NCI-H460 (cell line): ENCODE results near the gene NAV1. TPM values are rescaled to one million over a fixed set of nuclear protein-coding genes. Genes with fewer than 3 reads are reported as not detected.

Experiments used
- DNase-seq: peaks from one replicate; pipeline ENCODE4 v3.0.0-alpha.2; 2016; ENCODE audit warnings: low read depth; ENCODE audit errors: extremely low read depth
- total RNA-seq: library from RNA; depleted of rRNA; stranded (reverse); fragments of >200 nt; shearing (Covaris generic); gene quantifications from 2 replicates; pipeline ENCODE4 v1.2.3, GENCODE V29; 2014

The NAV1 gene
- total RNA-seq, 1 experiment from 2014 or later: 0.94 TPM

GRCh38 chr1:201502511-201502857 lies 36.4 kb upstream of the NAV1 start:
- no peak for DNase-seq

GRCh38 chr1:201503397-201504176 lies 35.3 kb upstream of the NAV1 start:
- DNase-seq: peak; percentile 93

- no peak for DNase-seq
Measured at GRCh38 chr1:201504179-201504631, 34.7 kb upstream of the NAV1 start.

GRCh38 chr1:201504799-201505502 lies 34.0 kb upstream of the NAV1 start:
- no peak for DNase-seq

GRCh38 chr1:201505503-201505890 lies 33.4 kb upstream of the NAV1 start:
- peak; percentile 69 for DNase-seq

- DNase-seq: no peak
Measured at GRCh38 chr1:201506092-201506491, 32.8 kb upstream of the NAV1 start.

- peak; percentile 86 for DNase-seq
Measured at GRCh38 chr1:201506557-201507359, 32.2 kb upstream of the NAV1 start, which contains the start of gene CSRP1. Gene CSRP1 (minus strand): TSS chr1:201507123. CDS start chr1:201496303, 10,820 bp downstream.

GRCh38 chr1:201507360-201507675 lies 31.6 kb upstream of the NAV1 start:
- no peak for DNase-seq

GRCh38 chr1:201508809-201509208 lies 30.1 kb upstream of the NAV1 start:
- no peak for DNase-seq

- DNase-seq: no peak
Measured at GRCh38 chr1:201509601-201510374, 29.1 kb upstream of the NAV1 start.

- no peak for DNase-seq
Measured at GRCh38 chr1:201510734-201511133, 28.2 kb upstream of the NAV1 start.

- DNase-seq: no peak
Measured at GRCh38 chr1:201511396-201511940, 27.5 kb upstream of the NAV1 start.

- DNase-seq: no peak
Measured at GRCh38 chr1:201511941-201512539, 26.9 kb upstream of the NAV1 start.

- DNase-seq: no peak
Measured at GRCh38 chr1:201513498-201514243, 25.3 kb upstream of the NAV1 start.

- DNase-seq: no peak
Measured at GRCh38 chr1:201514466-201514865, 24.5 kb upstream of the NAV1 start.

- DNase-seq: no peak
Measured at GRCh38 chr1:201515062-201515750, 23.7 kb upstream of the NAV1 start.

GRCh38 chr1:201515895-201516294 lies 23.0 kb upstream of the NAV1 start:
- DNase-seq: no peak

GRCh38 chr1:201516511-201517127 lies 22.3 kb upstream of the NAV1 start:
- no peak for DNase-seq
